Liver (tissue), 9 donors: Measurements from ENCODE around the gene POU2F3. TPM values are rescaled to one million over a fixed set of nuclear protein-coding genes. Genes with fewer than 3 reads are reported as not detected.
A peak's percentile ranks its signal among the peaks of the same experiment; 100 is the strongest.

Source experiments
- DNase-seq: peaks from one replicate; pipeline ENCODE4 v3.0.0-alpha.2; 2017; ENCODE audit warnings: low spot score
- H3K27ac ChIP-seq, 2 donors: one replicate each; pipeline ENCODE4 v1.7.0; 2013; ENCODE audit warnings: inconsistent platforms in 2 of 2, low read length in 2 of 2, control low read depth in 1 of 2, low read depth in 1 of 2, mild to moderate bottlenecking in 1 of 2
- H3K27me3 ChIP-seq, 4 donors: one replicate each; pipeline versions ENCODE4 v1.6.1 to v1.7.0; 2013; ENCODE audit warnings: low read length in 3 of 4, inconsistent platforms in 1 of 4, mild to moderate bottlenecking in 1 of 4, moderate library complexity in 1 of 4; ENCODE audit not compliant: control insufficient read depth in 4 of 4, insufficient read depth in 4 of 4
- H3K36me3 ChIP-seq, 4 donors: one replicate each; pipeline versions ENCODE4 v1.6.1 to v1.7.0; 2013; ENCODE audit warnings: low read length in 3 of 4, mild to moderate bottlenecking in 3 of 4, low read depth in 1 of 4, moderate library complexity in 1 of 4; ENCODE audit not compliant: control insufficient read depth in 4 of 4, insufficient read depth in 3 of 4
- H3K4me1 ChIP-seq, 4 donors: one replicate each; pipeline versions ENCODE4 v1.6.1 to v1.7.0; 2013; ENCODE audit warnings: low read length in 3 of 4, mild to moderate bottlenecking in 3 of 4, moderate library complexity in 1 of 4; ENCODE audit not compliant: control insufficient read depth in 4 of 4, insufficient read depth in 4 of 4
- H3K4me3 ChIP-seq, 3 donors: one replicate each; pipeline versions ENCODE4 v1.6.1 to v1.7.0; 2013; ENCODE audit warnings: low read length in 3 of 3, control low read depth in 1 of 3, low read depth in 1 of 3, mild to moderate bottlenecking in 1 of 3
- H3K9ac ChIP-seq, 2 donors: one replicate each; pipeline ENCODE4 v1.7.0; 2013; ENCODE audit warnings: low read length in 2 of 2, mild to moderate bottlenecking in 2 of 2, moderate library complexity in 2 of 2, control low read depth in 1 of 2, low read depth in 1 of 2
- H3K9me3 ChIP-seq, 4 donors: one replicate each; pipeline versions ENCODE4 v1.6.1 to v1.7.0; 2013; ENCODE audit warnings: low read length in 3 of 4; ENCODE audit not compliant: control insufficient read depth in 4 of 4
- FOXA2 ChIP-seq: IDR thresholded peaks from 2 replicates; pipeline ENCODE4 v1.6.1; 2016; ENCODE audit warnings: antibody characterized with exemption
- GABPA ChIP-seq, 2 donors: IDR thresholded peaks in 1 of 2; conservative IDR thresholded peaks in 1 of 2; 2 replicates each; pipeline ENCODE4 v1.6.1; 2016; ENCODE audit warnings: antibody characterized with exemption in 2 of 2, mild to moderate bottlenecking in 1 of 2, moderate library complexity in 1 of 2
- HNF4A ChIP-seq, 2 donors: conservative IDR thresholded peaks; 2 replicates each; pipeline ENCODE4 v1.6.1; 2016; ENCODE audit warnings: antibody characterized with exemption in 2 of 2, mild to moderate bottlenecking in 2 of 2
- JUND ChIP-seq, 2 donors: IDR thresholded peaks; 2 replicates each; pipeline ENCODE4 v1.6.1; 2016; ENCODE audit warnings: antibody characterized with exemption in 2 of 2
- NR2F2 ChIP-seq: IDR thresholded peaks from 2 replicates; pipeline ENCODE4 v1.6.1; 2016; ENCODE audit warnings: antibody characterized with exemption
- RAD21 ChIP-seq, 2 donors: IDR thresholded peaks; 2 replicates each; pipeline ENCODE4 v1.6.1; 2016; ENCODE audit warnings: antibody characterized with exemption in 2 of 2, mild to moderate bottlenecking in 2 of 2
- RXRA ChIP-seq, 2 donors: IDR thresholded peaks; 2 replicates each; pipeline ENCODE4 v1.6.1; 2017 to 2018; ENCODE audit warnings: antibody characterized with exemption in 2 of 2, mild to moderate bottlenecking in 1 of 2
- SP1 ChIP-seq: IDR thresholded peaks from 2 replicates; pipeline ENCODE4 v1.6.1; 2018; ENCODE audit warnings: antibody characterized with exemption, mild to moderate bottlenecking
- TAF1 ChIP-seq: conservative IDR thresholded peaks from 2 replicates; pipeline ENCODE4 v1.6.1; 2016; ENCODE audit warnings: antibody characterized with exemption, mild to moderate bottlenecking
- YY1 ChIP-seq: IDR thresholded peaks from 2 replicates; pipeline ENCODE4 v1.6.1; 2016; ENCODE audit warnings: antibody characterized with exemption, mild to moderate bottlenecking
- WGBS: extraction: QIAGEN DNeasy Blood & Tissue Kit; methylation state at CpG from one replicate; pipeline ENCODE4 v1.1.7; 2013; 5-methylcytosine and 5-hydroxymethylcytosine counted together
- polyA plus RNA-seq, 2 donors: library from polyadenylated mRNA; stranded (reverse) in 1 of 2; unstranded in 1 of 2; fragments of 200-250 nt in 1 of 2; fragments of >200 nt in 1 of 2; fragmentation: Nextera tagmentation in 1 of 2; extraction: Ambion mirVana in 1 of 2; gene quantifications; one replicate each; pipeline versions ENCODE4 v1.2.1 to v1.2.3, GENCODE V29; 2013 to 2015
- total RNA-seq, 2 donors: library from RNA; depleted of rRNA; stranded (reverse); fragments of >200 nt; gene quantifications; one replicate each; pipeline ENCODE4 v1.2.3, GENCODE V29; 2014
- TF ChIP-seq, protein P1 (sequence below): IDR thresholded peaks from 2 replicates; pipeline ENCODE4 v1.6.1; 2016; ENCODE audit warnings: antibody characterized with exemption
- TF ChIP-seq, protein P2 (sequence below): IDR thresholded peaks from 2 replicates; pipeline ENCODE4 v1.6.1; 2016; ENCODE audit warnings: antibody characterized with exemption
- TF ChIP-seq, protein P3 (sequence below): IDR thresholded peaks from 2 replicates; pipeline ENCODE4 v1.6.1; 2016; ENCODE audit warnings: antibody characterized with exemption, mild to moderate bottlenecking
- TF ChIP-seq, protein P4 (sequence below): fragments of 150-350 bp; IDR thresholded peaks from 2 replicates; pipeline ENCODE4 v1.5.1; 2017; ENCODE audit warnings: improper control_type of control experiment, low read depth, low read length; ENCODE audit not compliant: missing input control
- donor health status: healthy.
- donor health status: healthy.
- donor health status: healthy.
- donor health status: healthy.
- donor health status: healthy.

Gene POU2F3
- total and polyA plus RNA-seq, 4 donors, result not detected

DNA sequence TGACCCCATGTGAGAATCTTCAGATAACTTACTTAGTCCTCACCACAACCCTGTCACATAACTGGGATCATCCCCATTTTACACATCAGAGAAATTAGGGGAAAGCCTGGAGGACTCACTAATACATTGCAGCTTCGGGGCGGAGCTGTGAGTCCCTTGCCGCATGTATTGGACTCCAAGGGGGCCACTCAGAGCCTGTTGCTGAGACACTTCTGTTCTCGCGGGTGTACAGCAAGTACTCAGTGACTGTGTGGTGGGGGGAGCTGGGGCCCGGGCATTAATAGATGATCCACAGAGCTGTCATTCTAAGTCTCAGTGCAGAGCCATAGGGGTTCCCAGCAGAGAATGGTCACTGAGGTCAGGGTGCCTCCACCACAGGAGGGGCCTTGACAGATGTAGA is 15.6 kb upstream of the POU2F3 start:
- H3K4me3 ChIP-seq, result no peak overlapping the region
- no peak overlapping the region for H3K9ac ChIP-seq
- peak overlapping the region in 1 of 2 donors; percentile 29 for H3K27ac ChIP-seq
- TF ChIP-seq SP1 (no peak), RXRA (IDR thresholded peaks at IDR 0.05) (no peak), GABPA (IDR thresholded peaks at IDR 0.05 in 1 of 2, conservative IDR thresholded peaks at IDR 0.05 in 1 of 2) (no peak), TAF1 (no peak), RAD21 (IDR thresholded peaks at IDR 0.05) (no peak), HNF4A (conservative IDR thresholded peaks at IDR 0.05) (no peak), JUND (IDR thresholded peaks at IDR 0.05) (no peak), NR2F2 (no peak)
- TF ChIP-seq, protein P1, sequence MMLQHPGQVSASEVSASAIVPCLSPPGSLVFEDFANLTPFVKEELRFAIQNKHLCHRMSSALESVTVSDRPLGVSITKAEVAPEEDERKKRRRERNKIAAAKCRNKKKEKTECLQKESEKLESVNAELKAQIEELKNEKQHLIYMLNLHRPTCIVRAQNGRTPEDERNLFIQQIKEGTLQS, result no peak
- TF ChIP-seq, protein P2, sequence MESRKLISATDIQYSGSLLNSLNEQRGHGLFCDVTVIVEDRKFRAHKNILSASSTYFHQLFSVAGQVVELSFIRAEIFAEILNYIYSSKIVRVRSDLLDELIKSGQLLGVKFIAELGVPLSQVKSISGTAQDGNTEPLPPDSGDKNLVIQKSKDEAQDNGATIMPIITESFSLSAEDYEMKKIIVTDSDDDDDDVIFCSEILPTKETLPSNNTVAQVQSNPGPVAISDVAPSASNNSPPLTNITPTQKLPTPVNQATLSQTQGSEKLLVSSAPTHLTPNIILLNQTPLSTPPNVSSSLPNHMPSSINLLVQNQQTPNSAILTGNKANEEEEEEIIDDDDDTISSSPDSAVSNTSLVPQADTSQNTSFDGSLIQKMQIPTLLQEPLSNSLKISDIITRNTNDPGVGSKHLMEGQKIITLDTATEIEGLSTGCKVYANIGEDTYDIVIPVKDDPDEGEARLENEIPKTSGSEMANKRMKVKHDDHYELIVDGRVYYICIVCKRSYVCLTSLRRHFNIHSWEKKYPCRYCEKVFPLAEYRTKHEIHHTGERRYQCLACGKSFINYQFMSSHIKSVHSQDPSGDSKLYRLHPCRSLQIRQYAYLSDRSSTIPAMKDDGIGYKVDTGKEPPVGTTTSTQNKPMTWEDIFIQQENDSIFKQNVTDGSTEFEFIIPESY, result no peak
- WGBS, result 77% methylated on average over 6 of the region's 6 CpGs
- no peak for DNase-seq
- peaks cover 1 to 54% (median 25%) of the 10 kb centered on the region in 4 donors for H3K4me1 ChIP-seq
- no peaks in the 10 kb centered on the region for H3K27me3 ChIP-seq
- H3K36me3 ChIP-seq, result peaks cover 9 to 40% (median 33%) of the 10 kb centered on the region in 4 donors
- no peaks in the 10 kb centered on the region for H3K9me3 ChIP-seq

DNA sequence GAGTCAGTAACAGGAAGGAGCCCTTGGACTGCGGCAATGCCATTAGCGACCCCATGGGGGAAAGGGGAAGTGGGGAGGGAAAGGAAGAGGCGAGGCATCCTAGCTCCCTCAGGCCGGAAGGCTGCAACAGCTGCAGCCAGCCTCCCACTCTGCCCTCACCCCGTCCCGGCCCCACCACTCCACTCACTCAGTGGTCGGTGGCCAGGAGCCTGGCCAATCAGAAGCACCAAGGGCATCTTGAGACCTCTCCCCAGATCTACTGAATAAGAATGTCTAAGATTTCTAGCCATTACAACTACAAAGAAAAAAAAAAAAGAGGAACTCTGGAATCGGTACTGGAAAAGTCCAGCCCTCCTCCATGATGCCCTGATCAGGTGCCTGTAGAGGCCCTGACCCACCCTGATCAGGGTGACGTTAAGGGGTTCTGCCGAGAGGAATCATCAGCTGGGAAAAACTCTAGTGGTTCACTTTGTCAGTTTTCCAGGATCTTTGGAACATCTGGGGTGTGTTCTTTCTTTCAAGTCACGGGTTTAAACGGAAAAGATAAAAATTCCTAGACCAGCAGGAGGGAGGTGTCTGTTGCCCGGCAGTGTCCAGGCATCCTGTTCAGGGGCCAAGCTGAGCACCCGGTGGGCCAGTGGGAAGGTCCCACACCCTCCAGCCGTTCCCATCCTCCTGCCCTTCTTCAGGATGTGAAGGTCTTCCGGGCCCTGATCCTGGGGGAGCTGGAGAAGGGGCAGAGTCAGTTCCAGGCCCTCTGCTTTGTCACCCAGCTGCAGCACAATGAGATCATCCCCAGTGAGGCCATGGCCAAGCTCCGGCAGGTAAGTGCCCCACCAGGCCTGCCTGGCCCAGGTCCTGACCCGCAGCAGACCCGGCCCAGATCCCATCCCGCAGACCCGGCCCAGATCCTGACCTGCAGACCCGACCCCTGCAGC is 14.7 kb upstream of the POU2F3 start:
- H3K4me3 ChIP-seq, result no peak overlapping the region
- peaks cover 1 to 45% (median 19%) of the 10 kb centered on the region in 4 donors for H3K4me1 ChIP-seq
- no peak for DNase-seq
- H3K9ac ChIP-seq, result no peak overlapping the region
- peaks cover 9 to 44% (median 38%) of the 10 kb centered on the region in 4 donors for H3K36me3 ChIP-seq
- H3K9me3 ChIP-seq, result no peaks in the 10 kb centered on the region
- WGBS, result 61% methylated on average over 22 of the region's 22 CpGs
- TF ChIP-seq, protein P2, result no peak
- no peak for TF ChIP-seq HNF4A (conservative IDR thresholded peaks at IDR 0.05)
- peak overlapping the region in 1 of 2 donors; percentile 27 for H3K27ac ChIP-seq
- H3K27me3 ChIP-seq, result no peaks in the 10 kb centered on the region

DNA sequence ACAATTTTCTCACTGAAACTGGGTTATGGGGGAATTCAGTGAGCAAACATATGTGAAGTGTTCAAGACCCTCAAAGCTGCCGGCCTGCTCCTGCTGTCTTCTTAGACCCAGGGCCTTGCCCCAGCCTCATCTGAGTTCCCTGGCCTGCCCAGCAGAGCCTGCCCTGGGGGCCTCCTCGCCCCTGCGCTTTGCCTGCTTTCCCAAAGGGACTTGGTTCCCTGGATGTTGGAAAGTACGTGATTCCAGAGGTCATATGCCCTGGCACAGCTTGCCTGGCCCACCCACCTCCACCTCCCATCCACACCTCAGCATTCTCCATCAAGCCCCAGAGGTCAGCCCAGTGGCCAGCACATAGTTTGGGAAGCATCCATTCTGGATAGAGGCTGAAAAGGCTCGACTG is 13.7 kb upstream of the POU2F3 start:
- Histone ChIP-seq H3K36me3 (peaks cover 9 to 44% (median 39%) of the 10 kb centered on the region in 4 donors), H3K4me3 (no peak overlapping the region), H3K27ac (no peak overlapping the region), H3K9ac (no peak overlapping the region), H3K27me3 (no peaks in the 10 kb centered on the region), H3K4me1 (peaks cover 1 to 35% (median 13%) of the 10 kb centered on the region in 4 donors), H3K9me3 (no peaks in the 10 kb centered on the region)
- no peak for DNase-seq
- 62% methylated on average over 5 of the region's 5 CpGs for WGBS
- TF ChIP-seq RXRA (IDR thresholded peaks at IDR 0.05) (no peak), SP1 (no peak), TAF1 (no peak), GABPA (IDR thresholded peaks at IDR 0.05 in 1 of 2, conservative IDR thresholded peaks at IDR 0.05 in 1 of 2) (no peak), RAD21 (IDR thresholded peaks at IDR 0.05) (no peak), YY1 (no peak), HNF4A (conservative IDR thresholded peaks at IDR 0.05) (no peak), FOXA2 (no peak), NR2F2 (no peak), JUND (IDR thresholded peaks at IDR 0.05) (no peak)
- TF ChIP-seq, protein P3, sequence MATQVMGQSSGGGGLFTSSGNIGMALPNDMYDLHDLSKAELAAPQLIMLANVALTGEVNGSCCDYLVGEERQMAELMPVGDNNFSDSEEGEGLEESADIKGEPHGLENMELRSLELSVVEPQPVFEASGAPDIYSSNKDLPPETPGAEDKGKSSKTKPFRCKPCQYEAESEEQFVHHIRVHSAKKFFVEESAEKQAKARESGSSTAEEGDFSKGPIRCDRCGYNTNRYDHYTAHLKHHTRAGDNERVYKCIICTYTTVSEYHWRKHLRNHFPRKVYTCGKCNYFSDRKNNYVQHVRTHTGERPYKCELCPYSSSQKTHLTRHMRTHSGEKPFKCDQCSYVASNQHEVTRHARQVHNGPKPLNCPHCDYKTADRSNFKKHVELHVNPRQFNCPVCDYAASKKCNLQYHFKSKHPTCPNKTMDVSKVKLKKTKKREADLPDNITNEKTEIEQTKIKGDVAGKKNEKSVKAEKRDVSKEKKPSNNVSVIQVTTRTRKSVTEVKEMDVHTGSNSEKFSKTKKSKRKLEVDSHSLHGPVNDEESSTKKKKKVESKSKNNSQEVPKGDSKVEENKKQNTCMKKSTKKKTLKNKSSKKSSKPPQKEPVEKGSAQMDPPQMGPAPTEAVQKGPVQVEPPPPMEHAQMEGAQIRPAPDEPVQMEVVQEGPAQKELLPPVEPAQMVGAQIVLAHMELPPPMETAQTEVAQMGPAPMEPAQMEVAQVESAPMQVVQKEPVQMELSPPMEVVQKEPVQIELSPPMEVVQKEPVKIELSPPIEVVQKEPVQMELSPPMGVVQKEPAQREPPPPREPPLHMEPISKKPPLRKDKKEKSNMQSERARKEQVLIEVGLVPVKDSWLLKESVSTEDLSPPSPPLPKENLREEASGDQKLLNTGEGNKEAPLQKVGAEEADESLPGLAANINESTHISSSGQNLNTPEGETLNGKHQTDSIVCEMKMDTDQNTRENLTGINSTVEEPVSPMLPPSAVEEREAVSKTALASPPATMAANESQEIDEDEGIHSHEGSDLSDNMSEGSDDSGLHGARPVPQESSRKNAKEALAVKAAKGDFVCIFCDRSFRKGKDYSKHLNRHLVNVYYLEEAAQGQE, result no peak
- TF ChIP-seq, protein P1, result no peak
- TF ChIP-seq, protein P4, sequence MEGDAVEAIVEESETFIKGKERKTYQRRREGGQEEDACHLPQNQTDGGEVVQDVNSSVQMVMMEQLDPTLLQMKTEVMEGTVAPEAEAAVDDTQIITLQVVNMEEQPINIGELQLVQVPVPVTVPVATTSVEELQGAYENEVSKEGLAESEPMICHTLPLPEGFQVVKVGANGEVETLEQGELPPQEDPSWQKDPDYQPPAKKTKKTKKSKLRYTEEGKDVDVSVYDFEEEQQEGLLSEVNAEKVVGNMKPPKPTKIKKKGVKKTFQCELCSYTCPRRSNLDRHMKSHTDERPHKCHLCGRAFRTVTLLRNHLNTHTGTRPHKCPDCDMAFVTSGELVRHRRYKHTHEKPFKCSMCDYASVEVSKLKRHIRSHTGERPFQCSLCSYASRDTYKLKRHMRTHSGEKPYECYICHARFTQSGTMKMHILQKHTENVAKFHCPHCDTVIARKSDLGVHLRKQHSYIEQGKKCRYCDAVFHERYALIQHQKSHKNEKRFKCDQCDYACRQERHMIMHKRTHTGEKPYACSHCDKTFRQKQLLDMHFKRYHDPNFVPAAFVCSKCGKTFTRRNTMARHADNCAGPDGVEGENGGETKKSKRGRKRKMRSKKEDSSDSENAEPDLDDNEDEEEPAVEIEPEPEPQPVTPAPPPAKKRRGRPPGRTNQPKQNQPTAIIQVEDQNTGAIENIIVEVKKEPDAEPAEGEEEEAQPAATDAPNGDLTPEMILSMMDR, result no peak
